H1 (cell line): ENCODE data around the gene SLC48A1. TPM values are rescaled to one million over a fixed set of nuclear protein-coding genes. Genes with fewer than 3 reads are reported as not detected.

ENCODE experiments used
- BCL11A ChIP-seq, 2 experiments: IDR thresholded peaks; one replicate each; pipeline ENCODE4 v1.6.1; 2011; ENCODE audit warnings: low read depth in 2 of 2, low read length in 2 of 2, mild to moderate bottlenecking in 2 of 2
- CBX8 ChIP-seq: fragments of 300-800, 300-1000 bp; sonication (generic); IDR thresholded peaks from 2 replicates; pipeline ENCODE4 v1.7.1; 2016; ENCODE audit warnings: low read depth, low read length, borderline replicate concordance
- CREB1 ChIP-seq: IDR thresholded peaks from 2 replicates; pipeline ENCODE4 v1.6.1; 2012; ENCODE audit warnings: inconsistent platforms
- CTBP2 ChIP-seq: IDR thresholded peaks from 2 replicates; pipeline ENCODE4 v1.7.0; 2011; ENCODE audit warnings: borderline replicate concordance, mild to moderate bottlenecking, moderate library complexity, mixed read lengths, low read length; ENCODE audit not compliant: insufficient read depth, insufficient read length
- HDAC2 ChIP-seq, 2 experiments: fragments of 300-600 bp in 1 of 2; sonication (generic) in 1 of 2; IDR thresholded peaks; 2 replicates each; pipeline ENCODE4 v1.6.1; 2011 to 2012; ENCODE audit warnings: low read depth in 2 of 2, low read length in 2 of 2, mild to moderate bottlenecking in 2 of 2, moderate library complexity in 2 of 2, borderline replicate concordance in 1 of 2, inconsistent platforms in 1 of 2
- JUN ChIP-seq: IDR thresholded peaks from 2 replicates; pipeline ENCODE4 v1.6.1; 2011; ENCODE audit warnings: low read depth, mild to moderate bottlenecking, improper control_type of control experiment, low read length
- RXRA ChIP-seq: IDR thresholded peaks from 2 replicates; pipeline ENCODE4 v1.6.1; 2011; ENCODE audit warnings: low read depth, mild to moderate bottlenecking, low read length, moderate library complexity; ENCODE audit not compliant: insufficient read depth
- TAF1 ChIP-seq: IDR thresholded peaks from 2 replicates; pipeline ENCODE4 v1.6.1; 2011; ENCODE audit warnings: mild to moderate bottlenecking, low read depth, low read length
- TBP ChIP-seq: IDR thresholded peaks from 2 replicates; pipeline ENCODE4 v1.6.1; 2011; ENCODE audit warnings: low read depth, low read length, improper control_type of control experiment
- polyA plus RNA-seq, 7 experiments: library from polyadenylated mRNA; depleted of rRNA in 3 of 7; stranded (reverse) in 5 of 7; unstranded in 2 of 7; fragments of >200 nt in 5 of 7; fragments of 200-250 nt in 2 of 7; gene quantifications; 1 replicate in 5 of 7; 2 replicates in 1 of 7; 4 replicates in 1 of 7; pipeline versions ENCODE4 v1.2.1 to v1.2.3, GENCODE V29; 2011 to 2013; ENCODE audit warnings: missing spikeins in 2 of 7, mixed read lengths in 2 of 7
- total RNA-seq: library from RNA; stranded (reverse); fragmentation: NEBNext Ultra II Directional; extraction: Animal tissue kit (Norgen Biotek cat#: 25700); gene quantifications from 2 replicates; pipeline ENCODE4 v1.2.1, GENCODE V29; 2021

Gene SLC48A1
- total and polyA plus RNA-seq, 2 of the 8 experiments (the other 6 are each of a cell fraction or from before 2014, with no cell fraction given) = 9.5 to 14.1 TPM

- TF ChIP-seq CTBP2 (no peak), CBX8 (no peak), BCL11A (IDR thresholded peaks at IDR 0.05; ENCODE audit: low read depth in 2 of 2, low read length in 2 of 2) (no peak), TBP (no peak), TAF1 (no peak), JUN (no peak), HDAC2 (IDR thresholded peaks at IDR 0.05; ENCODE audit: borderline replicate concordance in 1 of 2, low read depth in 2 of 2, low read length in 2 of 2) (no peak), RXRA (no peak), CREB1 (no peak)
Measured at GRCh38 chr12:47795121-47795813, 22.2 kb downstream of the SLC48A1 start (continued).
